ENCODE results near the gene NR4A2. TPM values are rescaled to one million over a fixed set of nuclear protein-coding genes. Genes with fewer than 3 reads are reported as not detected.

Gene NR4A2
- total RNA-seq: 10 to 100 TPM in 1 of 2 experiments, 1 to 10 TPM in 1; 3.2 to 14.8 TPM

GRCh38 chr2:156332534-156333273 is at the start of gene NR4A2:
TSS of gene NR4A2 (minus strand) at chr2:156332721. CDS start at chr2:156330186, 2,535 bp downstream.
- peak within 1 kb of the TSS; percentile 91 for H3K27ac Mint-ChIP-seq
- CTCF ChIA-PET: interaction anchor here (1.3 to 5.3 kb wide), 2 partner anchors 68 to 256 kb away, joined by 4 to 26 read pairs; no protein-coding TSS in a partner anchor
- no peaks in the 10 kb centered on the region for H3K9me3 Mint-ChIP-seq (ENCODE audit: low read depth)
- peak; percentile 70 for ATAC-seq
- peaks cover 29% of the 10 kb centered on the region for H3K27me3 Mint-ChIP-seq
- H3K36me3 Mint-ChIP-seq: peaks cover 6% of the 10 kb centered on the region
- H3K4me3 Mint-ChIP-seq: peak within 1 kb of the TSS; percentile 89
- DNase-seq: peak; percentile 91
- peaks cover 33% of the 10 kb centered on the region for H3K4me1 Mint-ChIP-seq

- Mint-ChIP-seq H3K9me3 (ENCODE audit: low read depth) (no peaks in the 10 kb centered on the region), H3K36me3 (peaks cover 5% of the 10 kb centered on the region), H3K27ac (no peak overlapping the region), H3K4me1 (peaks cover 12% of the 10 kb centered on the region), H3K27me3 (peaks cover 6% of the 10 kb centered on the region), H3K4me3 (no peak overlapping the region)
- DNase-seq: no peak
- CTCF ChIA-PET: no interaction called here
- peak; percentile 57 for ATAC-seq
These were observed 47.7 kb upstream of the NR4A2 start for GRCh38 chr2:156380117-156380645.

DNA sequence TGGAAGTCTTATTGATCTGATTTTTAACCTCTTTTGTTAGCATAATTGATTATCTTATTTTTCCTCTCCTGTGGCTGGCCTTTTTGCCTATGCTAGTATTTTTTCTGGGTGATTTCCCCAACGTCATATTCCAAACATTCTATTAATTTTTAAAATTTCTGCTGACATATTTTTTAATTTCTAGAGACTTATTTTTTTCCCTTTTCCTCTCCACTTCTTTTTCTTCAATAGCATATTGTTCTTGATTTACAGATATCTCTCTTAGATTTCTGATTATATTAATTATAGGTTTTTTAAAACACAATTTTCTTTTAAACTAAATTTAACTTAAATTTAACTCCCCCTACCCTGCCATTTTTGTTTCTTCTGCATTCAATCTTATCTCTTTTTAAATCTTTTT is 47.2 kb upstream of the NR4A2 start:
- Mint-ChIP-seq H3K4me1 (peaks cover 10% of the 10 kb centered on the region), H3K27me3 (peaks cover 6% of the 10 kb centered on the region), H3K9me3 (ENCODE audit: low read depth) (no peaks in the 10 kb centered on the region), H3K27ac (no peak overlapping the region), H3K36me3 (peaks cover 5% of the 10 kb centered on the region), H3K4me3 (no peak overlapping the region)
- DNase-seq: no peak
- ATAC-seq: no peak
- CTCF ChIA-PET: no interaction called here

DNA sequence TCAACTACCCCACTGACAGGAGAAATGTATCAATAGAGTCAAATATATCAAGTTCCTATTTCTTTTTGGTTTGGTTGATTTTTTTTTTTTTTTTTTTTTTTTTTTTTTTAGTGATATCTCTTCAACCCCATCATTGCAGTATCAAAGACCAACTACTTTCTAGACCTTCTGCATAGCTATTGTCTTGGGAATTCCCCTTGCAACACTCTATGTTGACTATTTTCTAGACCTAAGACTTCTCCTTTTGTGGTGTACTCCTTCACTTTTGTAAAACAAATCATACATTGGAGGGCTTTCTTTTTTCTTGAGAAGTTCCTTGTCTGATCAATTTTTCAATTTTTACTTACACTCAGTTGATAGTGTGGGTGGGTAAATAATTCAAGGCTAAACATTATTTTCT is 46.5 kb upstream of the NR4A2 start:
- Mint-ChIP-seq H3K4me1 (peaks cover 9% of the 10 kb centered on the region), H3K27me3 (peaks cover 6% of the 10 kb centered on the region), H3K36me3 (peaks cover 5% of the 10 kb centered on the region), H3K4me3 (no peak overlapping the region), H3K27ac (no peak overlapping the region), H3K9me3 (ENCODE audit: low read depth) (no peaks in the 10 kb centered on the region)
- CTCF ChIA-PET: no interaction called here
- no peak for ATAC-seq
- DNase-seq: no peak

GRCh38 chr2:156366753-156367152 is 34.2 kb upstream of the NR4A2 start:
- H3K27me3 Mint-ChIP-seq: peaks cover 2% of the 10 kb centered on the region
- CTCF ChIA-PET: no interaction called here
- H3K36me3 Mint-ChIP-seq: no peaks in the 10 kb centered on the region
- ATAC-seq (no peak), DNase-seq (no peak)
- no peaks in the 10 kb centered on the region for H3K9me3 Mint-ChIP-seq (ENCODE audit: low read depth)
- H3K27ac Mint-ChIP-seq: no peak overlapping the region
- no peaks in the 10 kb centered on the region for H3K4me1 Mint-ChIP-seq
- H3K4me3 Mint-ChIP-seq: no peak overlapping the region

GRCh38 chr2:156363141-156363540 is 30.6 kb upstream of the NR4A2 start:
- no peak overlapping the region for H3K4me3 Mint-ChIP-seq
- no peaks in the 10 kb centered on the region for H3K4me1 Mint-ChIP-seq
- H3K9me3 Mint-ChIP-seq (ENCODE audit: low read depth): no peaks in the 10 kb centered on the region
- H3K27ac Mint-ChIP-seq: no peak overlapping the region
- no peaks in the 10 kb centered on the region for H3K36me3 Mint-ChIP-seq
- ATAC-seq (no peak), DNase-seq (no peak)
- peaks cover 2% of the 10 kb centered on the region for H3K27me3 Mint-ChIP-seq
- CTCF ChIA-PET: no interaction called here

- CTCF ChIA-PET: no interaction called here
- Mint-ChIP-seq H3K9me3 (ENCODE audit: low read depth) (no peaks in the 10 kb centered on the region), H3K4me3 (no peak overlapping the region), H3K27ac (no peak overlapping the region), H3K36me3 (no peaks in the 10 kb centered on the region), H3K27me3 (peaks cover 2% of the 10 kb centered on the region), H3K4me1 (no peaks in the 10 kb centered on the region)
- ATAC-seq (no peak), DNase-seq (no peak)
These were observed 23.7 kb upstream of the NR4A2 start for GRCh38 chr2:156356014-156356754.

DNA sequence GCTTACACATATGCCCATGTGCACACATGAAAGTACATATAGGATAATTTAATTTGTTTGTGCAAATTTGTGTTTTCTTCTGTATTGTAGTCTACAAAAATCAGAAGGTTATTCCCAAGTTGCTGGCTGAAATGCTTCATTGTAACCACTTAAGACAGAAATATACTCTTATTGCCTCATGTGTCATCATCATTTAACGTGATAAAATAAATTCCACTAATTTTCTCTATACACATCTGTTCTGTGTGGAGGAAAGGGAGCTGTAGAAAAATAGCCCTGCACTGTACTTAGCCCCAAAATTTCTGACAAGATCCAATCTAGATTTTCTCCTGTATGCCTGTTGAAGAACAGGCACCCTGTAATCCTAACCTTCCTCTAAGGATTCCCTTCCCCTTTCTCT is 20.4 kb upstream of the NR4A2 start:
- no peaks in the 10 kb centered on the region for H3K27me3 Mint-ChIP-seq
- H3K36me3 Mint-ChIP-seq: no peaks in the 10 kb centered on the region
- H3K9me3 Mint-ChIP-seq (ENCODE audit: low read depth): no peaks in the 10 kb centered on the region
- ATAC-seq (no peak), DNase-seq (no peak)
- no peak overlapping the region for H3K4me3 Mint-ChIP-seq
- CTCF ChIA-PET: interaction anchor here (1.0 kb wide), 1 partner anchor 325 kb away, joined by 3 read pairs; no protein-coding TSS in a partner anchor
- H3K4me1 Mint-ChIP-seq: peaks cover 3% of the 10 kb centered on the region
- H3K27ac Mint-ChIP-seq: no peak overlapping the region

DNA sequence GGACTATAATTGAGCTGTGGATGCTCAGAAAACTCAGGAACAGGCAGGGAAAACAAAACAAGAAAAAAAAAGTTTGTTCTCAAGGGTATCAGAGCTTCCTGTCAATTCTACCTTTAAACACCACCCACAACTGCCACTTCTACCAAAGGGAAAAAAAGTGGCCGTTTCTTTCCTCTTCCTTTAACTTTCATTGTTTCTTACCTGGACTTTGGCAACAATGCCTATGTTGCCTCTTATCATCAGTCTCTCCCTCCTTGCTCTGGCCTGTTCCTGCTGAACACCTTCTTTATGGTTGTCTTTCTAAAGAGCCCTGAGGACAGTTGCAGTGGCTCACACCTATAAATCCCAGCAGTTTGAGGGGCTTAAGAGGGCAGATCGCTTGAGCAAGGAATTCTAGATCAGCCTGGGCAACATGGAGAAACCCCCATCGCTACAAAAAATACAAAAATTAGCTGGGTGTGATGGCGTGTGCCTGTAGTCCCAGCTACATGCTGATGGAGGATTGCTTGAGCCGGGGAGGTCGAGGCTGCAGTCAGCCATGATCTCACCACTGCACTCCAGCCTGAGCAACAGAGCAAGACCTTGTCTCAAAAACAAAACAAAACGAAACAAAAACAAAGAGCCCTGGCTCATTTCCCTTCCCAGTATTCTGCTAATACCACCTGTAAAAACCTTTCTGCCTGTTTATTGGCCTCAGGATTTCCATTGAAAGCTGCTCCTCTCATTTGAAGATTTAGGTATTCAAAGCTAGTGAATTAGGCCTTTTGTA is 18.0 kb upstream of the NR4A2 start:
- DNase-seq (no peak), ATAC-seq (no peak)
- Mint-ChIP-seq H3K4me1 (peaks cover 3% of the 10 kb centered on the region), H3K27me3 (no peaks in the 10 kb centered on the region), H3K4me3 (no peak overlapping the region), H3K36me3 (no peaks in the 10 kb centered on the region), H3K27ac (no peak overlapping the region), H3K9me3 (ENCODE audit: low read depth) (no peaks in the 10 kb centered on the region)
- CTCF ChIA-PET: interaction anchor here (1.5 kb wide), 1 partner anchor 15 kb away, joined by 3 read pairs; no protein-coding TSS in a partner anchor

- CTCF ChIA-PET: no interaction called here
- ATAC-seq: no peak
- Mint-ChIP-seq H3K4me3 (no peak overlapping the region), H3K27me3 (no peaks in the 10 kb centered on the region), H3K9me3 (ENCODE audit: low read depth) (no peaks in the 10 kb centered on the region), H3K4me1 (peaks cover 3% of the 10 kb centered on the region), H3K27ac (no peak overlapping the region), H3K36me3 (no peaks in the 10 kb centered on the region)
- no peak for DNase-seq
These were observed 17.1 kb upstream of the NR4A2 start for GRCh38 chr2:156349605-156350004.

GRCh38 chr2:156349161-156349560 is 16.6 kb upstream of the NR4A2 start:
- ATAC-seq (no peak), DNase-seq (no peak)
- H3K9me3 Mint-ChIP-seq (ENCODE audit: low read depth): no peaks in the 10 kb centered on the region
- H3K27ac Mint-ChIP-seq: no peak overlapping the region
- H3K27me3 Mint-ChIP-seq: no peaks in the 10 kb centered on the region
- H3K4me1 Mint-ChIP-seq: peaks cover 3% of the 10 kb centered on the region
- H3K4me3 Mint-ChIP-seq: no peak overlapping the region
- no peaks in the 10 kb centered on the region for H3K36me3 Mint-ChIP-seq
- CTCF ChIA-PET: no interaction called here

GRCh38 chr2:156347431-156347830 is 14.9 kb upstream of the NR4A2 start:
- Mint-ChIP-seq H3K36me3 (no peaks in the 10 kb centered on the region), H3K27me3 (no peaks in the 10 kb centered on the region), H3K4me1 (peaks cover 12% of the 10 kb centered on the region), H3K4me3 (no peak overlapping the region), H3K9me3 (ENCODE audit: low read depth) (no peaks in the 10 kb centered on the region), H3K27ac (no peak overlapping the region)
- ATAC-seq (no peak), DNase-seq (no peak)
- CTCF ChIA-PET: interaction anchor here (1.6 to 2.4 kb wide), 2 partner anchors 12 to 242 kb away, joined by 4 to 7 read pairs; no protein-coding TSS in a partner anchor

DNA sequence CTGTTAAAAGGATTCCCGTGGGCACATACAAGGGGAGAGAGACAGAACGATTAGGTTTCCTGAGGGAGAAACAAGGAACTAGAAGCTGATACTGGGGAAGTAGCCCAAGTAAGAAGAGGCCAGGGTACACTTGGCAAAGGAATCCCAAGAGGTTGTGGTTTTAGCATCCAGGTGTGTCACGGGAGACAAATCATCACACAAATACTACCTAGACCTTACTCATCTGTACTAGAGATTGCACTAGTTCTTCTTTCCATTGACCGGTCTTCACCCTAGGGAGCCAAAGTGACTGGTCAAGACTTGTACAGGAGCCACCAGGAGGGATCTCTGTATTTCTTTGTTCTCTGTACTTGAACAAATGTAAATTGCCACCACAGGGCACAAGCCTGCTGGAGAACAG is 14.2 kb upstream of the NR4A2 start:
- H3K27ac Mint-ChIP-seq: no peak overlapping the region
- H3K27me3 Mint-ChIP-seq: no peaks in the 10 kb centered on the region
- H3K36me3 Mint-ChIP-seq: no peaks in the 10 kb centered on the region
- ATAC-seq: no peak
- H3K4me3 Mint-ChIP-seq: no peak overlapping the region
- CTCF ChIA-PET: interaction anchor here (2.4 kb wide), 1 partner anchor 12 kb away, joined by 7 read pairs; no protein-coding TSS in a partner anchor
- peaks cover 12% of the 10 kb centered on the region for H3K4me1 Mint-ChIP-seq
- H3K9me3 Mint-ChIP-seq (ENCODE audit: low read depth): no peaks in the 10 kb centered on the region
- no peak for DNase-seq
